DOHH2 (cell line): Measurements from ENCODE around the gene RPRD1B.

ENCODE experiments used
- H3F3A ChIP-seq: fragments of 200-600 bp; sonication (generic), shearing (Covaris generic); 2 replicates; pipeline ENCODE4 v1.6.0; 2016; ENCODE audit warnings: antibody characterized with exemption, mild to moderate bottlenecking; ENCODE audit not compliant: control insufficient read depth, insufficient read depth
- H3K27ac ChIP-seq: fragments of 200-600 bp; sonication (generic); 2 replicates; pipeline ENCODE4 v1.5.1; 2014; ENCODE audit warnings: low read depth, mild to moderate bottlenecking, low read length, moderate library complexity
- H3K27me3 ChIP-seq: fragments of 200-600 bp; sonication (generic); 2 replicates; pipeline ENCODE4 v1.6.1; 2014; ENCODE audit warnings: mild to moderate bottlenecking, low read length, mixed read lengths; ENCODE audit not compliant: control insufficient read depth
- H3K36me3 ChIP-seq: fragments of 200-600 bp; sonication (generic); 2 replicates; pipeline ENCODE4 v1.6.1; 2014; ENCODE audit warnings: mild to moderate bottlenecking, low read length, moderate library complexity, mixed read lengths; ENCODE audit not compliant: control insufficient read depth
- H3K4me1 ChIP-seq: fragments of 200-600 bp; sonication (generic); 2 replicates; pipeline ENCODE4 v1.6.1; 2014; ENCODE audit warnings: mild to moderate bottlenecking, low read length, mixed read lengths; ENCODE audit not compliant: control insufficient read depth
- H3K4me2 ChIP-seq: fragments of 200-600 bp; sonication (generic); 2 replicates; pipeline ENCODE4 v1.6.0; 2014; ENCODE audit warnings: mild to moderate bottlenecking, low read length, moderate library complexity
- H3K4me3 ChIP-seq: fragments of 200-600 bp; sonication (generic); 2 replicates; pipeline ENCODE4 v1.5.1; 2014; ENCODE audit warnings: mild to moderate bottlenecking, low read length, mixed read lengths
- H3K79me2 ChIP-seq: fragments of 200-600 bp; sonication (generic); 2 replicates; pipeline ENCODE4 v1.6.1; 2014; ENCODE audit warnings: mild to moderate bottlenecking, low read length, mixed read lengths; ENCODE audit not compliant: control insufficient read depth
- H3K9me2 ChIP-seq: fragments of 200-600 bp; sonication (generic); replicated peaks from 2 replicates; pipeline ENCODE4 v1.6.1; 2014; ENCODE audit warnings: mild to moderate bottlenecking, low read length, mixed read lengths; ENCODE audit not compliant: control insufficient read depth
- H3K9me3 ChIP-seq: fragments of 200-600 bp; sonication (generic); 2 replicates; pipeline ENCODE4 v1.6.1; 2014; ENCODE audit warnings: antibody characterized with exemption, low read length, mixed read lengths; ENCODE audit not compliant: control insufficient read depth, insufficient read depth
- H4K20me1 ChIP-seq: fragments of 200-600 bp; sonication (generic); 2 replicates; pipeline ENCODE4 v1.6.0; 2014; ENCODE audit warnings: low read depth, mild to moderate bottlenecking, antibody characterized with exemption, low read length, moderate library complexity; ENCODE audit not compliant: control insufficient read depth, insufficient read depth
- CTCF ChIP-seq: fragments of 200-600 bp; sonication (generic); IDR thresholded peaks from one replicate; pipeline ENCODE4 v1.5.1; 2014; ENCODE audit warnings: antibody characterized with exemption, mild to moderate bottlenecking, low read depth, low read length; ENCODE audit not compliant: poor library complexity, severe bottlenecking
- EZH2phosphoT487 ChIP-seq: fragments of 200-600 bp; sonication (generic); IDR thresholded peaks from 2 replicates; pipeline ENCODE4 v1.6.1; 2017; ENCODE audit warnings: borderline replicate concordance, mild to moderate bottlenecking, antibody characterized with exemption, low read length, moderate library complexity, mixed read lengths

RPRD1B gene

GRCh38 chr20:37986873-37987601 is 46.5 kb upstream of the RPRD1B start:
- Histone ChIP-seq H3K36me3 (peaks cover 27% of the 10 kb centered on the region), H3K4me2 (no peak overlapping the region), H3K79me2 (no peaks in the 10 kb centered on the region), H3K9me3 (no peaks in the 10 kb centered on the region), H3K9me2 (no peaks in the 10 kb centered on the region), H3K4me3 (no peak overlapping the region), H3K27me3 (no peaks in the 10 kb centered on the region), H4K20me1 (no peaks in the 10 kb centered on the region), H3K27ac (no peak overlapping the region), H3F3A (no peaks in the 10 kb centered on the region), H3K4me1 (peaks cover 10% of the 10 kb centered on the region)
- TF ChIP-seq CTCF: no peak
- TF ChIP-seq EZH2phosphoT487: no peak

GRCh38 chr20:37987602-37988290 is 45.8 kb upstream of the RPRD1B start:
- Histone ChIP-seq H3K36me3 (peaks cover 34% of the 10 kb centered on the region), H3K4me1 (peaks cover 10% of the 10 kb centered on the region), H3K4me2 (no peak overlapping the region), H3K79me2 (no peaks in the 10 kb centered on the region), H3K27me3 (no peaks in the 10 kb centered on the region), H3F3A (no peaks in the 10 kb centered on the region), H3K9me2 (no peaks in the 10 kb centered on the region), H3K27ac (no peak overlapping the region), H3K4me3 (no peak overlapping the region), H3K9me3 (no peaks in the 10 kb centered on the region), H4K20me1 (peaks cover 3% of the 10 kb centered on the region; the same call in 1 of the 2 replicates)
- TF ChIP-seq EZH2phosphoT487 (no peak), CTCF (no peak)

- Histone ChIP-seq H3K36me3 (peaks cover 38% of the 10 kb centered on the region), H3K4me1 (peaks cover 10% of the 10 kb centered on the region), H3K79me2 (no peaks in the 10 kb centered on the region), H3K27me3 (no peaks in the 10 kb centered on the region), H3F3A (no peaks in the 10 kb centered on the region), H3K9me3 (no peaks in the 10 kb centered on the region), H3K4me3 (no peak overlapping the region), H4K20me1 (peaks cover 7% of the 10 kb centered on the region), H3K4me2 (no peak overlapping the region), H3K9me2 (no peaks in the 10 kb centered on the region), H3K27ac (no peak overlapping the region)
- no peak for TF ChIP-seq CTCF
- no peak for TF ChIP-seq EZH2phosphoT487
These were observed 45.1 kb upstream of the RPRD1B start for GRCh38 chr20:37988306-37988954.
